HCT116 (cell line): ENCODE results near the gene VEPH1. TPM values are rescaled to one million over a fixed set of nuclear protein-coding genes. Genes with fewer than 3 reads are reported as not detected.

ENCODE experiments used
- ATAC-seq: fragments of 200-7000 bp; cut with Tn5 transposase; 2 replicates; pipeline ENCODE4 v1.9.1; 2020; ENCODE audit warnings: mild to moderate bottlenecking, moderate library complexity
- BruUV-seq: library from RNA; stranded (reverse); fragments of 400-500 nt; replicated peaks from 2 replicates; lab custom pipeline; 2021; lab: Mats Ljungman, UMichigan
- CTCF ChIA-PET: fragments of 300-600 bp; sonication (Branson Sonifier 250); formaldehyde crosslinking; loops from one replicate; lab custom pipeline; 2021; ENCODE audit warnings: antibody characterized with exemption; lab: Charles Lee
- POLR2A ChIA-PET: fragments of 300-600, 350-600 bp; sonication (Branson Sonifier 250); formaldehyde crosslinking; loops from one replicate; lab custom pipeline; 2021; ENCODE audit warnings: antibody characterized with exemption; lab: Charles Lee
- RAD21 ChIA-PET, 2 experiments: fragments of 300-600 bp; sonication (Branson Sonifier 250); formaldehyde crosslinking; loops; one replicate each; lab custom pipeline; 2023; ENCODE audit warnings: low total read pairs in 2 of 2; ENCODE audit not compliant: uncharacterized antibody in 2 of 2, unreplicated experiment in 2 of 2, low non-redundant PET in 1 of 2; lab: Charles Lee
- DNase-seq: peaks from one replicate; pipeline ENCODE4 v3.0.0-alpha.2; 2010; ENCODE audit warnings: low read depth, low spot score
- H2AFZ ChIP-seq: fragments of 200-600 bp; shearing (Covaris generic), sonication (generic); 2 replicates; pipeline ENCODE4 v1.6.1; 2017; ENCODE audit warnings: low read depth, mixed run types, mixed read lengths, antibody characterized with exemption, low read length; ENCODE audit not compliant: poor library complexity, severe bottlenecking
- H3K27ac ChIP-seq: 2 replicates; pipeline ENCODE4 v1.5.1; 2012; ENCODE audit warnings: low read depth, low read length
- H3K27me3 ChIP-seq: fragments of 200-600 bp; sonication (generic); 2 replicates; pipeline ENCODE4 v1.6.1; 2016; ENCODE audit warnings: mixed run types, low read length, mixed read lengths; ENCODE audit not compliant: insufficient read depth
- H3K36me3 ChIP-seq, 2 experiments: fragments of 200-500 bp in 1 of 2; fragments of 200-600 bp in 1 of 2; sonication (Bioruptor generic) in 1 of 2; sonication (generic) in 1 of 2; 2 replicates each; pipeline versions ENCODE4 v1.5.1 to v1.6.1; 2014 to 2016; ENCODE audit warnings: low read length in 2 of 2, inconsistent platforms in 1 of 2, mixed read lengths in 1 of 2, mixed run types in 1 of 2; ENCODE audit not compliant: insufficient read depth in 2 of 2, control insufficient read depth in 1 of 2
- H3K4me1 ChIP-seq, 2 experiments: fragments of 200-600 bp in 1 of 2; sonication (generic) in 1 of 2; 2 replicates each; pipeline versions ENCODE4 v1.5.1 to v1.6.1; 2012 to 2017; ENCODE audit warnings: low read length in 2 of 2, inconsistent platforms in 1 of 2, mild to moderate bottlenecking in 1 of 2, mixed read lengths in 1 of 2, mixed run types in 1 of 2, moderate library complexity in 1 of 2; ENCODE audit not compliant: insufficient read depth in 2 of 2, control insufficient read depth in 1 of 2
- H3K4me2 ChIP-seq: fragments of 200-600 bp; sonication (generic); 2 replicates; pipeline ENCODE4 v1.6.1; 2017; ENCODE audit warnings: mixed run types, low read length, mixed read lengths
- H3K4me3 ChIP-seq, 2 experiments: fragments of 200-600 bp in 1 of 2; sonication (generic) in 1 of 2; replicated peaks in 1 of 2; 2 replicates each; pipeline ENCODE4 v1.5.1; 2011 to 2016; ENCODE audit warnings: low read length in 2 of 2, control low read depth in 1 of 2, low read depth in 1 of 2, mild to moderate bottlenecking in 1 of 2, mixed read lengths in 1 of 2, mixed run types in 1 of 2
- H3K79me2 ChIP-seq: fragments of 200-600 bp; sonication (generic); 2 replicates; pipeline ENCODE4 v1.6.1; 2017; ENCODE audit warnings: mild to moderate bottlenecking, mixed run types, low read length, moderate library complexity, mixed read lengths; ENCODE audit not compliant: insufficient read depth
- H3K9ac ChIP-seq: fragments of 200-600 bp; sonication (generic); 2 replicates; pipeline ENCODE4 v1.6.1; 2016; ENCODE audit warnings: low read length, mixed read lengths
- H3K9me2 ChIP-seq: fragments of 200-600 bp; sonication (generic), shearing (Covaris generic); 2 replicates; pipeline ENCODE4 v1.6.1; 2017; ENCODE audit warnings: mixed run types, mild to moderate bottlenecking, moderate library complexity; ENCODE audit not compliant: insufficient read depth
- H3K9me3 ChIP-seq, 2 experiments: fragments of 200-500 bp in 1 of 2; fragments of 200-600 bp in 1 of 2; sonication (Bioruptor generic) in 1 of 2; sonication (generic) in 1 of 2; 2 replicates each; pipeline ENCODE4 v1.6.1; 2014 to 2017; ENCODE audit warnings: low read length in 2 of 2, mixed read lengths in 2 of 2, inconsistent platforms in 1 of 2, low read depth in 1 of 2, mild to moderate bottlenecking in 1 of 2, mixed run types in 1 of 2, moderate library complexity in 1 of 2; ENCODE audit not compliant: control insufficient read depth in 1 of 2, insufficient read depth in 1 of 2
- H4K20me1 ChIP-seq: fragments of 200-600 bp; sonication (generic), shearing (Covaris generic); 2 replicates; pipeline ENCODE4 v1.6.1; 2017; ENCODE audit warnings: mixed run types, mild to moderate bottlenecking, moderate library complexity; ENCODE audit not compliant: insufficient read depth
- ATF3 ChIP-seq: IDR thresholded peaks from 2 replicates; pipeline ENCODE4 v1.6.1; 2012
- CBX3 ChIP-seq: IDR thresholded peaks from 2 replicates; pipeline ENCODE4 v1.6.1; 2012; ENCODE audit warnings: low read depth
- CEBPB ChIP-seq: IDR thresholded peaks from 2 replicates; pipeline ENCODE4 v1.6.1; 2012; ENCODE audit warnings: low read depth
- ELF1 ChIP-seq: IDR thresholded peaks from 2 replicates; pipeline ENCODE4 v1.6.1; 2012; ENCODE audit warnings: low read depth, borderline replicate concordance
- EZH2 ChIP-seq: fragments of 200-600 bp; sonication (generic); IDR thresholded peaks from 2 replicates; pipeline ENCODE4 v1.6.1; 2017; ENCODE audit warnings: antibody characterized with exemption, mixed run types
- EZH2phosphoT487 ChIP-seq: fragments of 200-600 bp; IDR thresholded peaks from 2 replicates; pipeline ENCODE4 v1.6.1; 2018; ENCODE audit warnings: antibody characterized with exemption, borderline replicate concordance
- POLR2A ChIP-seq: IDR thresholded peaks from 2 replicates; pipeline ENCODE4 v1.7.0; 2011; ENCODE audit warnings: borderline replicate concordance; ENCODE audit not compliant: insufficient read depth, insufficient read length; ENCODE audit errors: extremely low read depth
- RAD21 ChIP-seq: IDR thresholded peaks from 2 replicates; pipeline ENCODE4 v1.6.1; 2012; ENCODE audit warnings: low read depth, mild to moderate bottlenecking
- SIN3A ChIP-seq: IDR thresholded peaks from 2 replicates; pipeline ENCODE4 v1.6.1; 2012; ENCODE audit warnings: low read depth
- SP1 ChIP-seq: IDR thresholded peaks from 2 replicates; pipeline ENCODE4 v1.6.1; 2012; ENCODE audit warnings: low read depth
- SRF ChIP-seq: IDR thresholded peaks from 2 replicates; pipeline ENCODE4 v1.6.1; 2012; ENCODE audit warnings: low read depth
- TCF7L2 ChIP-seq: IDR thresholded peaks from 2 replicates; pipeline ENCODE4 v1.7.0; 2011; ENCODE audit warnings: borderline replicate concordance, inconsistent platforms; ENCODE audit not compliant: insufficient read depth, insufficient read length; ENCODE audit errors: extremely low read depth
- ZBTB33 ChIP-seq: IDR thresholded peaks from 2 replicates; pipeline ENCODE4 v1.6.1; 2011; ENCODE audit warnings: mild to moderate bottlenecking, low read length, moderate library complexity; ENCODE audit not compliant: insufficient replicate concordance; ENCODE audit errors: extremely low read depth
- ZFX ChIP-seq: fragments of 450-650 bp; IDR thresholded peaks from 2 replicates; pipeline ENCODE4 v1.6.1; 2017
- intact Hi-C: fragments of 100-400 bp; cut with micrococcal nuclease; formaldehyde crosslinking; loops from 2 replicates; pipeline ENCODE4 v1.10.0; 2022
- total RNA-seq: library from RNA; stranded (reverse); gene quantifications from one replicate; pipeline ENCODE4 v1.2.1, GENCODE V29; 2021; ENCODE audit not compliant: unreplicated experiment
- TF ChIP-seq, protein P1 (sequence below), 3 experiments: fragments of 200-600 bp in 1 of 3; sonication (generic) in 1 of 3; IDR thresholded peaks in 2 of 3; conservative IDR thresholded peaks in 1 of 3; 2 replicates each; pipeline ENCODE4 v1.5.1; 2012 to 2017; ENCODE audit warnings: low read depth in 2 of 3, low read length in 2 of 3, antibody characterized with exemption in 1 of 3, borderline replicate concordance in 1 of 3, control low read depth in 1 of 3, mild to moderate bottlenecking in 1 of 3, mixed read lengths in 1 of 3, mixed run types in 1 of 3, moderate library complexity in 1 of 3; ENCODE audit not compliant: insufficient read depth in 1 of 3

Gene VEPH1
- total RNA-seq, 1 experiment from 2014 or later: 4.9 TPM

GRCh38 chr3:157280354-157280753 is 222.9 kb downstream of the VEPH1 start (continued):
- TF ChIP-seq ZBTB33: no peak
- TF ChIP-seq ELF1: no peak

DNA sequence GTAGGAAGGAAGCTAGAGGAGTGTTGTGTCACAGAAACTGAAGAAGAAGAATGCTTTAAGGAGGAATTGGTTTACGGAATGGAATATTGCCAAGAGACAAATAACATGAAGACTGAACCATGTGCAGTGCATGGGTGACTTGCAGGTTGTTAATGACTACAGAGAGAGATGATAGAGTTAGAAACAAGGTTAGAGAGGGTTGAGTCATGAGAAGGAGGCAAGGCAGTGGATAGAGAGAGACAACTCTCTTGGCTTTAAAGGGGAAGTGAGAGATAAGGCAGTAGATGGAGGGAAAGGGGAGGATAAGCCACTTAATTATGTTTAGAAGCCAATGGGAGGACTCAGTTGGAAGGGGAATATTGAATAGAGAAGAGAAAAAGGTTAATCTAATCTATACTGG is 224.0 kb downstream of the VEPH1 start:
- Histone ChIP-seq H3K27ac (no peak overlapping the region), H4K20me1 (no peaks in the 10 kb centered on the region), H3K79me2 (no peaks in the 10 kb centered on the region), H3K4me1 (no peaks in the 10 kb centered on the region), H3K4me2 (no peak overlapping the region), H2AFZ (no peak overlapping the region), H3K9ac (no peak overlapping the region), H3K4me3 (no peak overlapping the region), H3K9me2 (no peaks in the 10 kb centered on the region), H3K27me3 (no peaks in the 10 kb centered on the region), H3K36me3 (no peaks in the 10 kb centered on the region), H3K9me3 (no peaks in the 10 kb centered on the region)
- intact Hi-C loops: no loop called here
- ATAC-seq (no peak), DNase-seq (no peak)
- ChIA-PET RAD21 (interaction anchor here in 1 of 2 experiments (0.7 kb wide), 1 partner anchor 656 kb away, joined by 3 read pairs; no protein-coding TSS in a partner anchor), POLR2A (no interaction called here), CTCF (no interaction called here)
- no peak for TF ChIP-seq SRF
- TF ChIP-seq POLR2A: no peak
- TF ChIP-seq SIN3A: no peak
- no peak for TF ChIP-seq EZH2
- TF ChIP-seq EZH2phosphoT487: no peak
- TF ChIP-seq ZBTB33: no peak
- TF ChIP-seq, protein P1, sequence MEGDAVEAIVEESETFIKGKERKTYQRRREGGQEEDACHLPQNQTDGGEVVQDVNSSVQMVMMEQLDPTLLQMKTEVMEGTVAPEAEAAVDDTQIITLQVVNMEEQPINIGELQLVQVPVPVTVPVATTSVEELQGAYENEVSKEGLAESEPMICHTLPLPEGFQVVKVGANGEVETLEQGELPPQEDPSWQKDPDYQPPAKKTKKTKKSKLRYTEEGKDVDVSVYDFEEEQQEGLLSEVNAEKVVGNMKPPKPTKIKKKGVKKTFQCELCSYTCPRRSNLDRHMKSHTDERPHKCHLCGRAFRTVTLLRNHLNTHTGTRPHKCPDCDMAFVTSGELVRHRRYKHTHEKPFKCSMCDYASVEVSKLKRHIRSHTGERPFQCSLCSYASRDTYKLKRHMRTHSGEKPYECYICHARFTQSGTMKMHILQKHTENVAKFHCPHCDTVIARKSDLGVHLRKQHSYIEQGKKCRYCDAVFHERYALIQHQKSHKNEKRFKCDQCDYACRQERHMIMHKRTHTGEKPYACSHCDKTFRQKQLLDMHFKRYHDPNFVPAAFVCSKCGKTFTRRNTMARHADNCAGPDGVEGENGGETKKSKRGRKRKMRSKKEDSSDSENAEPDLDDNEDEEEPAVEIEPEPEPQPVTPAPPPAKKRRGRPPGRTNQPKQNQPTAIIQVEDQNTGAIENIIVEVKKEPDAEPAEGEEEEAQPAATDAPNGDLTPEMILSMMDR (IDR thresholded peaks at IDR 0.05 in 2 of 3, conservative IDR thresholded peaks at IDR 0.05 in 1 of 3; ENCODE audit: borderline replicate concordance in 1 of 3, insufficient read depth in 1 of 3, low read depth in 2 of 3, low read length in 2 of 3): no peak
- TF ChIP-seq CBX3: no peak
- no peak for TF ChIP-seq ZFX
- no peak for TF ChIP-seq RAD21
- TF ChIP-seq SP1: no peak
- TF ChIP-seq ELF1: no peak
- TF ChIP-seq CEBPB: no peak
- TF ChIP-seq TCF7L2: no peak
- no peak for TF ChIP-seq ATF3
- no TSS peak for BruUV-seq
